CD8-positive, alpha-beta memory T cell (primary cell): Measurements from ENCODE around the gene PCGF1. TPM values are rescaled to one million over a fixed set of nuclear protein-coding genes. Genes with fewer than 3 reads are reported as not detected.

ENCODE experiments used
- polyA plus RNA-seq: library from polyadenylated mRNA; unstranded; fragments of 300-500 nt; fragmentation: Illumina TruSeq; gene quantifications from one replicate; pipeline ENCODE4 v1.2.3, GENCODE V29; 2021
- total RNA-seq, 2 experiments: library from RNA; stranded (reverse); gene quantifications; one replicate each; pipeline ENCODE4 v1.2.3, GENCODE V29; 2021

The PCGF1 gene
- total and polyA plus RNA-seq, 3 experiments from 2014 or later = 17.2 to 38.7 (median 29.6) TPM

Other genes with a start within 250 kb of the PCGF1 start
- 1 to 10 TPM; 1.8 to 1.9 TPM for gene SLC4A5, start 164.3 kb downstream of the PCGF1 start, total RNA-seq
- 0.13 TPM for gene SLC4A5, start 164.3 kb downstream of the PCGF1 start, polyA plus RNA-seq
- gene DCTN1, start 127.4 kb downstream of the PCGF1 start, total RNA-seq = 100 to 1,000 TPM; 113 to 114 TPM
- gene DCTN1, start 127.4 kb downstream of the PCGF1 start, polyA plus RNA-seq = 90.2 TPM
- 1 to 10 TPM; 2.7 to 3.2 TPM for gene C2orf81, start 86.1 kb downstream of the PCGF1 start, total RNA-seq
- 2.6 TPM for gene C2orf81, start 86.1 kb downstream of the PCGF1 start, polyA plus RNA-seq
- 10 to 100 TPM; 75.5 to 86.6 TPM for gene WDR54, start 86.0 kb downstream of the PCGF1 start, total RNA-seq
- gene WDR54, start 86.0 kb downstream of the PCGF1 start, polyA plus RNA-seq = 55.5 TPM
- 1 to 10 TPM; 1.1 to 1.4 TPM for gene RTKN, start 65.8 kb downstream of the PCGF1 start, total RNA-seq
- 1.2 TPM for gene RTKN, start 65.8 kb downstream of the PCGF1 start, polyA plus RNA-seq
- gene INO80B, start 52.6 kb downstream of the PCGF1 start, total RNA-seq = 10 to 100 TPM; 44.1 to 44.3 TPM
- 7.6 TPM for gene INO80B, start 52.6 kb downstream of the PCGF1 start, polyA plus RNA-seq
- gene WBP1, start 49.3 kb downstream of the PCGF1 start, total RNA-seq = 10 to 100 TPM; 31.2 to 31.6 TPM
- 37.0 TPM for gene WBP1, start 49.3 kb downstream of the PCGF1 start, polyA plus RNA-seq
- gene MOGS, start 42.3 kb downstream of the PCGF1 start, total RNA-seq = 10 to 100 TPM; 82.4 to 88.0 TPM
- gene MOGS, start 42.3 kb downstream of the PCGF1 start, polyA plus RNA-seq = 48.5 TPM
- gene MRPL53, start 35.0 kb downstream of the PCGF1 start, total RNA-seq = 100 to 1,000 TPM; 115 to 118 TPM
- 108 TPM for gene MRPL53, start 35.0 kb downstream of the PCGF1 start, polyA plus RNA-seq
- gene CCDC142, start 24.7 kb downstream of the PCGF1 start, total RNA-seq = 10 to 100 TPM; 20.3 to 22.8 TPM
- 9.7 TPM for gene CCDC142, start 24.7 kb downstream of the PCGF1 start, polyA plus RNA-seq
- 10 to 100 TPM; 26.4 to 28.0 TPM for gene TTC31, start 24.6 kb downstream of the PCGF1 start, total RNA-seq
- 20.5 TPM for gene TTC31, start 24.6 kb downstream of the PCGF1 start, polyA plus RNA-seq
- gene LBX2, start 8.1 kb downstream of the PCGF1 start, total RNA-seq = under 1 TPM; 0.38 to 0.94 TPM
- not detected for gene LBX2, start 8.1 kb downstream of the PCGF1 start, polyA plus RNA-seq
- under 1 TPM; 0.37 to 0.60 TPM for gene TLX2, start 6.8 kb upstream of the PCGF1 start, total RNA-seq
- gene TLX2, start 6.8 kb upstream of the PCGF1 start, polyA plus RNA-seq = not detected
- under 1 TPM; 0.51 to 0.83 TPM for gene DQX1, start 18.5 kb upstream of the PCGF1 start, total RNA-seq
- gene DQX1, start 18.5 kb upstream of the PCGF1 start, polyA plus RNA-seq = not detected
- 100 to 1,000 TPM; 219 to 225 TPM for gene AUP1, start 22.0 kb upstream of the PCGF1 start, total RNA-seq
- gene AUP1, start 22.0 kb upstream of the PCGF1 start, polyA plus RNA-seq = 95.8 TPM
- gene HTRA2, start 22.2 kb upstream of the PCGF1 start, total RNA-seq = 10 to 100 TPM; 81.0 to 82.1 TPM
- 26.0 TPM for gene HTRA2, start 22.2 kb upstream of the PCGF1 start, polyA plus RNA-seq
- 1 to 10 TPM in 1 of 2 experiments, under 1 TPM in 1; 0.77 to 1.2 TPM for gene LOXL3, start 46.2 kb upstream of the PCGF1 start, total RNA-seq
- 0.08 TPM for gene LOXL3, start 46.2 kb upstream of the PCGF1 start, polyA plus RNA-seq
- 10 to 100 TPM; 24.4 to 25.2 TPM for gene DOK1, start 47.0 kb upstream of the PCGF1 start, total RNA-seq
- 24.0 TPM for gene DOK1, start 47.0 kb upstream of the PCGF1 start, polyA plus RNA-seq
- not detected for gene M1AP, start 140.6 kb upstream of the PCGF1 start, total RNA-seq
- gene M1AP, start 140.6 kb upstream of the PCGF1 start, polyA plus RNA-seq = 0.39 TPM
- 1 to 10 TPM; 7.8 to 8.5 TPM for gene SEMA4F, start 146.6 kb upstream of the PCGF1 start, total RNA-seq
- gene SEMA4F, start 146.6 kb upstream of the PCGF1 start, polyA plus RNA-seq = 8.3 TPM